ENCODE measurements around the gene ISOC2.

The ISOC2 gene

GRCh38 chr19:55461259-55461973 is at the start of gene ISOC2:
Gene ISOC2, minus strand, starts transcription at chr19:55461642. Its CDS starts 5,156 bp downstream, at chr19:55456486.
- peak; percentile 91 for DNase-seq (ENCODE audit: insufficient read length, low spot score)
- no peak for FAIRE-seq
- TF ChIP-seq, protein P1, sequence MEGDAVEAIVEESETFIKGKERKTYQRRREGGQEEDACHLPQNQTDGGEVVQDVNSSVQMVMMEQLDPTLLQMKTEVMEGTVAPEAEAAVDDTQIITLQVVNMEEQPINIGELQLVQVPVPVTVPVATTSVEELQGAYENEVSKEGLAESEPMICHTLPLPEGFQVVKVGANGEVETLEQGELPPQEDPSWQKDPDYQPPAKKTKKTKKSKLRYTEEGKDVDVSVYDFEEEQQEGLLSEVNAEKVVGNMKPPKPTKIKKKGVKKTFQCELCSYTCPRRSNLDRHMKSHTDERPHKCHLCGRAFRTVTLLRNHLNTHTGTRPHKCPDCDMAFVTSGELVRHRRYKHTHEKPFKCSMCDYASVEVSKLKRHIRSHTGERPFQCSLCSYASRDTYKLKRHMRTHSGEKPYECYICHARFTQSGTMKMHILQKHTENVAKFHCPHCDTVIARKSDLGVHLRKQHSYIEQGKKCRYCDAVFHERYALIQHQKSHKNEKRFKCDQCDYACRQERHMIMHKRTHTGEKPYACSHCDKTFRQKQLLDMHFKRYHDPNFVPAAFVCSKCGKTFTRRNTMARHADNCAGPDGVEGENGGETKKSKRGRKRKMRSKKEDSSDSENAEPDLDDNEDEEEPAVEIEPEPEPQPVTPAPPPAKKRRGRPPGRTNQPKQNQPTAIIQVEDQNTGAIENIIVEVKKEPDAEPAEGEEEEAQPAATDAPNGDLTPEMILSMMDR (IDR thresholded peaks at IDR 0.05; ENCODE audit: insufficient read depth, missing control alignments), result no peak

DNA sequence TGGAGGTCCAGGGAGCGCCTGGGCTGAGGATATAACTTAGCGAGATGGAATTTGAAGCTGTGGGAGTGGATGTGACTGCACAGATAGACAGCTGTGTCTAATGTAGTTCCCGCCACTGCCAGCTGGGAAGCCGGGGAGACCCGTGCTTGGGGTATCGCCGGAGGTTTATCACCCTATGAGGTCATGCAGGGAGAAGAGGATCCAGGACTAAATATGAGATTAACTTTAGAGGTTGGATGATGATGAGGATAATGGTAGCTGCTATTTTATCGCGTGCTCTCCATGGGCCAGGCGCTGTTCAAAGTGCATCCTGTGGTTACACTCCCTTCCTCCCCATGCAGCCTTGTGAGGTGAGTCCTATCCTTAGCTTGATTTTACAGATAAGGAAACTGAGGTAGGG is 46.7 kb upstream of the ISOC2 start:
- no peak for FAIRE-seq
- DNase-seq (ENCODE audit: insufficient read length, low spot score), result no peak
- TF ChIP-seq, protein P1 (IDR thresholded peaks at IDR 0.05; ENCODE audit: insufficient read depth, missing control alignments), result no peak

GRCh38 chr19:55504981-55505380 is 43.5 kb upstream of the ISOC2 start:
- TF ChIP-seq, protein P1 (IDR thresholded peaks at IDR 0.05; ENCODE audit: insufficient read depth, missing control alignments), result no peak
- FAIRE-seq (no peak), DNase-seq (ENCODE audit: insufficient read length, low spot score) (no peak)

DNA sequence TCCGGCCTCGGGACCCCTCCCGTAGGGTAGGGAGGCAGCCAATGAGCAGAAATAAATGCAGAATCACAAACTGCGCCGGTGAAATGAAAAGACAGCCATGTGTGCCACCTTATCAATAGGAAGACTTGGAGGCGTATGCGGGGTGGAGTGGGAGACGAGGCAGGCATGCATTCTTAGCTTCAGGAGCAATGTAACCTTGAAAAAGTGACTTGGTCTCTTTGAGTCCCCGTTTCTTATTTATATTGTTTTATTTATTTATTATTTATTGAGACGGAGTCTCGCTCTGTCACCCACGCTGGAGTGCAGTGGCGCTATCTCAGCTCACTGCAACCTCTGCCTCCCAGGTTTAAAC is 42.8 kb upstream of the ISOC2 start:
- DNase-seq (ENCODE audit: insufficient read length, low spot score) (no peak), FAIRE-seq (no peak)
- TF ChIP-seq, protein P1 (IDR thresholded peaks at IDR 0.05; ENCODE audit: insufficient read depth, missing control alignments), result no peak

GRCh38 chr19:55503502-55504251 is 42.2 kb upstream of the ISOC2 start:
- FAIRE-seq (no peak), DNase-seq (ENCODE audit: insufficient read length, low spot score) (peak; percentile 98)
- TF ChIP-seq, protein P1 (IDR thresholded peaks at IDR 0.05; ENCODE audit: insufficient read depth, missing control alignments), result peak; percentile 85

DNA sequence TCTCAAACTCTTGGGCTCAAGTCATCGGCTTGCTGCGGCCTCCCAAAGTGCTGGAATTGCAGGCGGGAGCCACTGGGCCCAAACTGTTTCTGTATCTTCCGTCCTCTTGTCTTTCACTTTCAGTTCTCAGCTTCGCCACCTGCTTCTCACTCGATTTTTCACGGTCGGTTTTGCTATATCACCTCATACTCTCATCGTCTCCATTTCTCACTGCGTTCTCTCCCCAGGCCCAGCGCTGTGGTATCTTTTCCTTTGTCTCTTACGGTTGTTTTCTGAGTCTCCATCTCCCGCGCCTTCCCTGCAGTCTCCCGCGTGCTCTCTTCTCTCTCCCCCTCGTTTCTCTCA is 41.7 kb upstream of the ISOC2 start:
- DNase-seq (ENCODE audit: insufficient read length, low spot score), result no peak
- TF ChIP-seq, protein P1 (IDR thresholded peaks at IDR 0.05; ENCODE audit: insufficient read depth, missing control alignments), result no peak
- FAIRE-seq, result no peak
